CD14-positive monocyte (primary cell): Measurements from ENCODE around the gene NUP50. TPM values are rescaled to one million over a fixed set of nuclear protein-coding genes. Genes with fewer than 3 reads are reported as not detected.

ENCODE experiments used
- DNase-seq, 3 donors: peaks; one replicate each; pipeline ENCODE4 v3.0.0-alpha.2; 2011 to 2022
- H2AFZ ChIP-seq: 2 replicates; pipeline ENCODE4 v1.6.0; 2012; ENCODE audit warnings: mild to moderate bottlenecking, low read depth, low read length, inconsistent platforms; ENCODE audit not compliant: insufficient read depth, poor library complexity, severe bottlenecking
- H3K27ac ChIP-seq, 2 donors: 1 replicate in 1 of 2; 2 replicates in 1 of 2; pipeline ENCODE4 v1.5.1; 2012 to 2013; ENCODE audit warnings: low read length in 2 of 2, control low read depth in 1 of 2, inconsistent platforms in 1 of 2, low read depth in 1 of 2, mild to moderate bottlenecking in 1 of 2
- H3K27me3 ChIP-seq, 2 donors: one replicate each; pipeline versions ENCODE4 v1.6.0 to v1.6.1; 2011 to 2013; ENCODE audit warnings: low read length in 2 of 2; ENCODE audit not compliant: control insufficient read depth in 2 of 2, insufficient read depth in 2 of 2
- H3K36me3 ChIP-seq, 2 donors: replicated peaks in 1 of 2; 1 replicate in 1 of 2; 2 replicates in 1 of 2; pipeline versions ENCODE4 v1.5.1 to v1.6.1; 2012 to 2013; ENCODE audit warnings: low read length in 2 of 2, control low read depth in 1 of 2, inconsistent platforms in 1 of 2, mild to moderate bottlenecking in 1 of 2; ENCODE audit not compliant: insufficient read depth in 2 of 2, control insufficient read depth in 1 of 2
- H3K4me1 ChIP-seq, 2 donors: 1 replicate in 1 of 2; 2 replicates in 1 of 2; pipeline versions ENCODE4 v1.5.1 to v1.6.1; 2012 to 2013; ENCODE audit warnings: low read length in 2 of 2, control low read depth in 1 of 2, inconsistent platforms in 1 of 2, mild to moderate bottlenecking in 1 of 2, moderate library complexity in 1 of 2; ENCODE audit not compliant: insufficient read depth in 2 of 2, control insufficient read depth in 1 of 2
- H3K4me2 ChIP-seq: replicated peaks from 2 replicates; pipeline ENCODE3; 2012; ENCODE audit warnings: low read length, moderate library complexity, mild to moderate bottlenecking; ENCODE audit not compliant: poor library complexity, severe bottlenecking; ENCODE audit errors: extremely low read depth
- H3K4me3 ChIP-seq, 3 experiments: fragments of 200-600 bp in 1 of 3; sonication (generic) in 1 of 3; replicated peaks in 1 of 3; 1 replicate in 2 of 3; 2 replicates in 1 of 3; pipeline ENCODE4 v1.5.1; 2011 to 2013; ENCODE audit warnings: low read length in 3 of 3, mild to moderate bottlenecking in 3 of 3, control low read depth in 2 of 3, low read depth in 2 of 3, inconsistent platforms in 1 of 3, moderate library complexity in 1 of 3
- H3K79me2 ChIP-seq: 2 replicates; pipeline ENCODE4 v1.6.0; 2012; ENCODE audit warnings: mild to moderate bottlenecking, control low read depth, inconsistent platforms, low read length, moderate library complexity; ENCODE audit not compliant: insufficient read depth
- H3K9ac ChIP-seq: 2 replicates; pipeline ENCODE4 v1.6.0; 2017; ENCODE audit warnings: low read length, mild to moderate bottlenecking; ENCODE audit not compliant: insufficient read depth, poor library complexity, severe bottlenecking
- H3K9me3 ChIP-seq, 2 donors: replicated peaks in 1 of 2; 1 replicate in 1 of 2; 2 replicates in 1 of 2; pipeline versions ENCODE4 v1.5.1 to v1.6.1; 2012 to 2013; ENCODE audit warnings: low read length in 2 of 2, control low read depth in 1 of 2; ENCODE audit not compliant: control insufficient read depth in 1 of 2, insufficient read depth in 1 of 2
- H4K20me1 ChIP-seq: 2 replicates; pipeline ENCODE4 v1.6.0; 2012; ENCODE audit warnings: mild to moderate bottlenecking, low read length, control low read depth, moderate library complexity; ENCODE audit not compliant: insufficient read depth
- H3K27ac Mint-ChIP-seq, 7 donors: one replicate each; pipeline ENCODE4 v1.8.0; 2020; ENCODE audit warnings: mild to moderate bottlenecking in 7 of 7, mixed read lengths in 7 of 7, moderate library complexity in 6 of 7, inconsistent platforms in 2 of 7
- H3K27me3 Mint-ChIP-seq, 3 donors: one replicate each; pipeline ENCODE4 v1.8.0; 2021 to 2022; ENCODE audit warnings: low read depth in 3 of 3, mild to moderate bottlenecking in 3 of 3, mixed read lengths in 3 of 3, moderate library complexity in 3 of 3, inconsistent platforms in 1 of 3
- H3K36me3 Mint-ChIP-seq, 2 donors: one replicate each; pipeline ENCODE4 v1.8.0; 2020; ENCODE audit warnings: mixed read lengths in 2 of 2, inconsistent platforms in 1 of 2, mild to moderate bottlenecking in 1 of 2
- H3K4me1 Mint-ChIP-seq: one replicate; pipeline ENCODE4 v1.8.0; 2020; ENCODE audit warnings: mild to moderate bottlenecking, mixed read lengths
- H3K4me3 Mint-ChIP-seq, 2 donors: one replicate each; pipeline ENCODE4 v1.8.0; 2020; ENCODE audit warnings: mild to moderate bottlenecking in 2 of 2, mixed read lengths in 2 of 2, moderate library complexity in 1 of 2
- H3K9me3 Mint-ChIP-seq, 7 donors: one replicate each; pipeline ENCODE4 v1.8.0; 2020 to 2022; ENCODE audit warnings: mixed read lengths in 7 of 7, mild to moderate bottlenecking in 6 of 7, moderate library complexity in 6 of 7, inconsistent platforms in 2 of 7
- CTCF ChIP-seq: fragments of 200-600 bp; IDR thresholded peaks from one replicate; pipeline ENCODE4 v1.8.0; 2022; ENCODE audit warnings: antibody characterized with exemption, mild to moderate bottlenecking
- WGBS: methylation state at CpG from one replicate; pipeline ENCODE4 v1.1.5; 2013; ENCODE audit warnings: missing lambda C conversion rate; ENCODE audit not compliant: insufficient coverage; 5-methylcytosine and 5-hydroxymethylcytosine counted together
- intact Hi-C, 2 donors: fragments of 100-400 bp; cut with micrococcal nuclease; formaldehyde crosslinking; loops; one replicate each; pipeline versions ENCODE4 v1.15.0 to v1.15.1; 2023
- polyA plus RNA-seq, 3 donors: library from polyadenylated mRNA; depleted of rRNA in 1 of 3; unstranded in 2 of 3; stranded (reverse) in 1 of 3; fragments of 300-500 nt in 2 of 3; fragments of >200 nt in 1 of 3; fragmentation: Illumina TruSeq in 2 of 3; gene quantifications; 1 replicate in 2 of 3; 2 replicates in 1 of 3; pipeline ENCODE4 v1.2.3, GENCODE V29; 2012 to 2021

Gene NUP50
- polyA plus RNA-seq, 3 donors, result 23.4 to 28.4 (median 26.9) TPM

- H3K36me3 Mint-ChIP-seq, result peaks cover 12 to 24% of the 10 kb centered on the region in 2 donors
- no peaks in the 10 kb centered on the region for H3K9me3 ChIP-seq
- peak overlapping the region; percentile 94 for H3K9ac ChIP-seq
- H3K36me3 ChIP-seq, result peaks cover 0 to 2% of the 10 kb centered on the region in 2 donors
- peak overlapping the region; percentile 66 to 98 (median 75) for H3K4me3 ChIP-seq
- peaks cover 71% of the 10 kb centered on the region for H3K4me1 Mint-ChIP-seq
- peak overlapping the region; percentile 86 to 93 for H3K4me3 Mint-ChIP-seq
- no peak for TF ChIP-seq CTCF
- no peaks in the 10 kb centered on the region for H3K27me3 Mint-ChIP-seq
- H3K4me1 ChIP-seq, result peaks cover 84 to 91% of the 10 kb centered on the region in 2 donors
- DNase-seq, result peak; percentile 20 to 37 (median 29)
- H3K27ac ChIP-seq, result peak overlapping the region; percentile 89 to 96
- peak overlapping the region; percentile 76 for H2AFZ ChIP-seq
- peaks cover 7% of the 10 kb centered on the region for H4K20me1 ChIP-seq
- no peaks in the 10 kb centered on the region for H3K9me3 Mint-ChIP-seq
- H3K27me3 ChIP-seq, result no peaks in the 10 kb centered on the region
- WGBS, result under 1% methylated on average over 10 of the region's 13 CpGs
- H3K4me2 ChIP-seq, result peak overlapping the region; percentile 98
- H3K79me2 ChIP-seq, result peaks cover 92% of the 10 kb centered on the region
- intact Hi-C loops, result loop anchor here in 1 of 2 donors (10.0 kb wide), 1 partner anchor 882 kb away; no protein-coding TSS in a partner anchor
- peak overlapping the region; percentile 90 to 97 (median 95) for H3K27ac Mint-ChIP-seq
Observed at GRCh38 chr22:45163099-45163450, 650 bp upstream of the NUP50 start.

GRCh38 chr22:45164270-45165088 lies 754 bp downstream of the NUP50 start:
- Histone ChIP-seq H3K4me2 (peak overlapping the region; percentile 98), H3K4me1 (peaks cover 75 to 84% of the 10 kb centered on the region in 2 donors), H3K27me3 (no peaks in the 10 kb centered on the region), H3K79me2 (peaks cover 97% of the 10 kb centered on the region), H4K20me1 (peaks cover 17% of the 10 kb centered on the region), H3K36me3 (peaks cover 14 to 15% of the 10 kb centered on the region in 2 donors), H3K9me3 (no peaks in the 10 kb centered on the region), H3K4me3 (peak overlapping the region; percentile 74 to 98 (median 75)), H3K9ac (peak overlapping the region; percentile 94), H3K27ac (peak overlapping the region; percentile 61 to 96), H2AFZ (peak overlapping the region; percentile 75)
- no peak for TF ChIP-seq CTCF
- Mint-ChIP-seq H3K4me3 (peak overlapping the region; percentile 86 to 96), H3K27me3 (no peaks in the 10 kb centered on the region), H3K9me3 (no peaks in the 10 kb centered on the region), H3K4me1 (peaks cover 68% of the 10 kb centered on the region), H3K36me3 (peaks cover 24 to 34% of the 10 kb centered on the region in 2 donors), H3K27ac (peak overlapping the region; percentile 69 to 98 (median 95))
- peak in 1 of 3 donors; percentile 16 for DNase-seq
- intact Hi-C loops, result loop anchor here in 1 of 2 donors (5.0 to 10.0 kb wide), 2 partner anchors 63 to 880 kb away; no protein-coding TSS in a partner anchor
- WGBS, result under 1% methylated on average over 35 of the region's 59 CpGs
